GM12878 (cell line): ENCODE measurements around the gene SNCA. TPM values are rescaled to one million over a fixed set of nuclear protein-coding genes. Genes with fewer than 3 reads are reported as not detected.

Experiments used
- ATAC-seq: fragments of 200-7000 bp; cut with Tn5 transposase; 3 replicates; pipeline ENCODE4 v1.9.1; 2020; ENCODE audit warnings: mild to moderate bottlenecking, moderate library complexity
- BruUV-seq: library from RNA; stranded (reverse); fragments of 400-500 nt; replicated peaks from 2 replicates; lab custom pipeline; 2021; lab: Mats Ljungman, UMichigan
- CTCF ChIA-PET: fragments of 300-600 bp; sonication (Branson Sonifier 250); formaldehyde crosslinking; extraction: SDS; loops from one replicate; lab custom pipeline; 2021; ENCODE audit warnings: inconsistent platforms; lab: Yijun Ruan, JAX
- POLR2A ChIA-PET: fragments of 350-600 bp; formaldehyde crosslinking; extraction: SDS; loops from one replicate; lab custom pipeline; 2021; ENCODE audit warnings: inconsistent platforms; lab: Charles Lee
- RAD21 ChIA-PET: fragments of 300-600 bp; sonication (Branson Sonifier 250); formaldehyde crosslinking; loops from one replicate; lab custom pipeline; 2023; ENCODE audit warnings: antibody characterized with exemption; ENCODE audit not compliant: unreplicated experiment; lab: Charles Lee
- SMC1A ChIA-PET: fragments of 300-600 bp; sonication (Branson Sonifier 250); formaldehyde crosslinking; loops from one replicate; lab custom pipeline; 2023; ENCODE audit not compliant: unreplicated experiment, uncharacterized antibody; lab: Charles Lee
- DNase-seq: peaks from one replicate; pipeline ENCODE4 v3.0.0-alpha.2; 2011; ENCODE audit warnings: low read depth, low spot score
- FAIRE-seq: peaks from 3 replicates; lab custom pipeline; 2011; peaks lifted over from hg19 to GRCh38; lab: Jason Lieb, UNC
- H2AFZ ChIP-seq: 2 replicates; pipeline ENCODE4 v1.6.0; 2011; ENCODE audit warnings: low read depth, low read length, control low read depth; ENCODE audit not compliant: control insufficient read depth
- H3K27ac ChIP-seq: 2 replicates; pipeline ENCODE4 v1.5.1; 2011; ENCODE audit warnings: control low read depth; ENCODE audit not compliant: control insufficient read depth, insufficient read depth
- H3K27me3 ChIP-seq, 2 experiments: replicated peaks in 1 of 2; 2 replicates each; pipeline versions ENCODE4 v1.6.0 to v1.6.1; 2011; ENCODE audit warnings: low read length in 1 of 2; ENCODE audit not compliant: control insufficient read depth in 2 of 2, insufficient read depth in 2 of 2
- H3K36me3 ChIP-seq, 2 experiments: 2 replicates each; pipeline ENCODE4 v1.5.1; 2011; ENCODE audit warnings: low read length in 1 of 2; ENCODE audit not compliant: control insufficient read depth in 2 of 2, insufficient read depth in 2 of 2
- H3K4me1 ChIP-seq: 2 replicates; pipeline ENCODE4 v1.6.1; 2011; ENCODE audit warnings: mild to moderate bottlenecking, low read length, moderate library complexity, mixed read lengths; ENCODE audit not compliant: control insufficient read depth, insufficient read depth
- H3K4me2 ChIP-seq: 2 replicates; pipeline ENCODE4 v1.6.0; 2011; ENCODE audit warnings: control low read depth; ENCODE audit not compliant: control insufficient read depth, insufficient read depth
- H3K4me3 ChIP-seq: fragments of 200-600 bp; sonication (generic); 2 replicates; pipeline ENCODE4 v1.5.1; 2016
- H3K79me2 ChIP-seq: 2 replicates; pipeline ENCODE4 v1.6.0; 2011; ENCODE audit warnings: low read length; ENCODE audit not compliant: control insufficient read depth, insufficient read depth
- H3K9ac ChIP-seq: 2 replicates; pipeline ENCODE4 v1.8.0; 2011; ENCODE audit warnings: low read length, control low read depth, mixed read lengths; ENCODE audit not compliant: control insufficient read depth, insufficient read depth
- H3K9me3 ChIP-seq: replicated peaks from 3 replicates; pipeline ENCODE4 v1.5.1; 2011; ENCODE audit warnings: mild to moderate bottlenecking, low read length; ENCODE audit not compliant: control insufficient read depth, insufficient read depth
- H4K20me1 ChIP-seq: 2 replicates; pipeline ENCODE4 v1.6.0; 2011; ENCODE audit not compliant: control insufficient read depth, insufficient read depth
- ATF7 ChIP-seq: fragments of 450-650 bp; IDR thresholded peaks from 2 replicates; pipeline ENCODE4 v1.6.1; 2016; ENCODE audit warnings: low read depth, mild to moderate bottlenecking
- KLF5 ChIP-seq: fragments of 450-650 bp; IDR thresholded peaks from 2 replicates; pipeline ENCODE4 v1.6.1; 2014; ENCODE audit warnings: mild to moderate bottlenecking; ENCODE audit not compliant: partially characterized antibody
- MEF2A ChIP-seq: IDR thresholded peaks from 2 replicates; pipeline ENCODE4 v1.6.1; 2011; ENCODE audit warnings: low read depth, mild to moderate bottlenecking, low read length, moderate library complexity; ENCODE audit not compliant: insufficient read depth
- NRF1 ChIP-seq: conservative IDR thresholded peaks from 2 replicates; pipeline ENCODE4 v1.6.1; 2011; ENCODE audit warnings: mild to moderate bottlenecking, low read depth, low read length, improper control_type of control experiment
- POLR2AphosphoS2 ChIP-seq: IDR thresholded peaks from 2 replicates; pipeline ENCODE4 v1.6.1; 2011; ENCODE audit warnings: low read depth, mild to moderate bottlenecking, low read length, improper control_type of control experiment, moderate library complexity
- SMARCA5 ChIP-seq: fragments of 450-650 bp; IDR thresholded peaks from 2 replicates; pipeline ENCODE4 v1.6.1; 2017; ENCODE audit warnings: mild to moderate bottlenecking
- SMC3 ChIP-seq: IDR thresholded peaks from 2 replicates; pipeline ENCODE4 v1.6.1; 2011; ENCODE audit warnings: low read length, improper control_type of control experiment, borderline replicate concordance
- ZNF384 ChIP-seq: IDR thresholded peaks from 2 replicates; pipeline ENCODE4 v1.6.1; 2012; ENCODE audit warnings: low read depth, mild to moderate bottlenecking, low read length, improper control_type of control experiment, borderline replicate concordance
- WGBS: methylation state at CpG from one replicate; pipeline ENCODE4 v1.1.6; 2016; ENCODE audit warnings: low lambda C conversion rate; ENCODE audit not compliant: insufficient replicate concordance, insufficient coverage; ENCODE audit errors: missing lambda C conversion rate; 5-methylcytosine and 5-hydroxymethylcytosine counted together
- in situ Hi-C: fragments of 300-500 bp; cut with MboI; formaldehyde crosslinking; loops from 9 replicates; pipeline ENCODE4 v1.14.3; 2018; ENCODE audit warnings: mixed read lengths
- intact Hi-C: fragments of 100-400 bp; cut with micrococcal nuclease; formaldehyde crosslinking; loops from one replicate; pipeline ENCODE4 v1.14.2; 2022; ENCODE audit not compliant: unreplicated experiment
- polyA plus RNA-seq, 11 experiments: library from polyadenylated mRNA; depleted of rRNA in 4 of 11; unstranded in 6 of 11; stranded (reverse) in 5 of 11; fragments of >200 nt; fragmentation: Nextera tagmentation in 4 of 11; fragmentation: Illumina TruSeq in 1 of 11; extraction: Ambion mirVana in 4 of 11; extraction: Trizol in 1 of 11; gene quantifications; 1 replicate in 1 of 11; 2 replicates in 10 of 11; pipeline versions ENCODE4 v1.2.1 to v1.2.3, GENCODE V29; 2011 to 2016; ENCODE audit warnings: inconsistent platforms in 2 of 11, missing spikeins in 2 of 11, low read depth in 1 of 11
- total RNA-seq, 4 experiments: library from RNA; depleted of rRNA in 3 of 4; stranded (reverse); fragments of >200 nt in 3 of 4; fragmentation: Illumina TruSeq in 1 of 4; extraction: Trizol in 1 of 4; gene quantifications; 2 replicates each; pipeline versions ENCODE4 v1.2.1 to v1.2.3, GENCODE V29; 2013 to 2021

Gene SNCA
- total and polyA plus RNA-seq, 10 of the 15 experiments (the other 5 are each of a cell fraction or from before 2014, with no cell fraction given): 0.22 TPM; not detected in 9

- H3K4me3 ChIP-seq: no peak overlapping the region
- ChIA-PET RAD21 (no interaction called here), SMC1A (no interaction called here), POLR2A (no interaction called here), CTCF (interaction anchor here (1.1 kb wide), 1 partner anchor 9 kb away, joined by 3 read pairs; no protein-coding TSS in a partner anchor)
- 0% methylated on average over 2 of the region's 2 CpGs for WGBS
- H4K20me1 ChIP-seq: no peaks in the 10 kb centered on the region
- no peak overlapping the region for H3K9ac ChIP-seq
- intact Hi-C loops (loop anchor here (10.0 kb wide), 1 partner anchor 266 kb away; no protein-coding TSS in a partner anchor), in situ Hi-C loops (no loop called here)
- TF ChIP-seq MEF2A: no peak
- H3K4me1 ChIP-seq: no peaks in the 10 kb centered on the region
- no peaks in the 10 kb centered on the region for H3K79me2 ChIP-seq
- DNase-seq: no peak
- FAIRE-seq: no peak
- no peaks in the 10 kb centered on the region for H3K9me3 ChIP-seq
- H2AFZ ChIP-seq: no peak overlapping the region
- H3K36me3 ChIP-seq: no peaks in the 10 kb centered on the region
- no TSS peak for BruUV-seq
- no peaks in the 10 kb centered on the region for H3K27me3 ChIP-seq
- no peak overlapping the region for H3K4me2 ChIP-seq
- ATAC-seq: no peak
- H3K27ac ChIP-seq: no peak overlapping the region
These were observed 116.0 kb downstream of the SNCA start for GRCh38 chr4:89720981-89721380.

GRCh38 chr4:89719536-89720090 is 117.3 kb downstream of the SNCA start:
- DNase-seq: no peak
- no TSS peak for BruUV-seq
- Histone ChIP-seq H3K36me3 (no peaks in the 10 kb centered on the region), H3K79me2 (no peaks in the 10 kb centered on the region), H3K4me3 (no peak overlapping the region), H4K20me1 (no peaks in the 10 kb centered on the region), H3K4me2 (no peak overlapping the region), H3K27ac (no peak overlapping the region), H3K4me1 (no peaks in the 10 kb centered on the region), H3K27me3 (no peaks in the 10 kb centered on the region), H3K9ac (no peak overlapping the region), H2AFZ (no peak overlapping the region), H3K9me3 (no peaks in the 10 kb centered on the region)
- ChIA-PET CTCF (interaction anchor here (0.6 to 1.1 kb wide), 3 partner anchors 7 to 309 kb away, joined by 3 to 5 read pairs (median 3); no protein-coding TSS in a partner anchor), POLR2A (no interaction called here), RAD21 (no interaction called here), SMC1A (interaction anchor here (1.9 kb wide), 1 partner anchor 10 kb away, joined by 4 read pairs; no protein-coding TSS in a partner anchor)
- ATAC-seq: no peak
- FAIRE-seq: no peak
- TF ChIP-seq SMC3 (no peak), ZNF384 (no peak), KLF5 (no peak), ATF7 (no peak), POLR2AphosphoS2 (no peak), SMARCA5 (no peak), NRF1 (no peak)
- in situ Hi-C loops: no loop called here
- WGBS: 21% methylated on average over 7 of the region's 7 CpGs
- intact Hi-C loops: loop anchor here (10.0 kb wide), 1 partner anchor 265 kb away; no protein-coding TSS in a partner anchor
